ENCODE results near the gene REXO2.

- no peak for TF ChIP-seq POLR2A (IDR thresholded peaks at IDR 0.05)
- TF ChIP-seq POLR2AphosphoS5 (IDR thresholded peaks at IDR 0.05): no peak
- no peak for TF ChIP-seq CTCF (IDR thresholded peaks at IDR 0.05)
These were observed 40.1 kb downstream of the REXO2 start for GRCh38 chr11:114479331-114479730.

All from gastroesophageal sphincter (tissue), 3 donors.